GM23338 (cell line): ENCODE measurements around the gene GYPC. TPM values are rescaled to one million over a fixed set of nuclear protein-coding genes. Genes with fewer than 3 reads are reported as not detected.

Experiments
- ATAC-seq: fragments of 200-7000 bp; cut with Tn5 transposase; 3 replicates; pipeline ENCODE4 v1.9.1; 2020
- DNase-seq: peaks from one replicate; pipeline ENCODE4 v3.0.0-alpha.2; 2015; ENCODE audit warnings: low spot score
- H2AFZ ChIP-seq: fragments of 200-600 bp; sonication (generic); 2 replicates; pipeline ENCODE4 v1.8.0; 2016; ENCODE audit warnings: antibody characterized with exemption, mild to moderate bottlenecking, moderate library complexity
- H3F3A ChIP-seq: fragments of 200-600 bp; sonication (generic); replicated peaks from 2 replicates; pipeline ENCODE4 v1.8.0; 2017; ENCODE audit warnings: antibody characterized with exemption, mixed run types, low read depth
- H3K27ac ChIP-seq: fragments of 200-600 bp; sonication (generic); 2 replicates; pipeline ENCODE4 v1.6.1; 2016; ENCODE audit warnings: low read depth
- H3K27me3 ChIP-seq: fragments of 200-600 bp; sonication (generic); 2 replicates; pipeline ENCODE4 v1.8.0; 2016; ENCODE audit warnings: mild to moderate bottlenecking, mixed run types, moderate library complexity; ENCODE audit not compliant: insufficient read depth
- H3K36me3 ChIP-seq: fragments of 200-600 bp; sonication (generic); 2 replicates; pipeline ENCODE4 v1.8.0; 2016; ENCODE audit warnings: mild to moderate bottlenecking; ENCODE audit not compliant: insufficient read depth
- H3K4me1 ChIP-seq: fragments of 200-600 bp; sonication (generic); 2 replicates; pipeline ENCODE4 v1.8.0; 2016; ENCODE audit warnings: mild to moderate bottlenecking, moderate library complexity; ENCODE audit not compliant: insufficient read depth
- H3K4me2 ChIP-seq: fragments of 200-600 bp; sonication (generic); 2 replicates; pipeline ENCODE4 v1.7.1; 2017; ENCODE audit warnings: mixed run types
- H3K4me3 ChIP-seq: fragments of 200-600 bp; sonication (generic); 2 replicates; pipeline ENCODE4 v1.6.1; 2016; ENCODE audit warnings: mixed run types
- H3K79me2 ChIP-seq: fragments of 200-600 bp; sonication (generic); replicated peaks from 2 replicates; pipeline ENCODE4 v1.8.0; 2017; ENCODE audit warnings: mild to moderate bottlenecking; ENCODE audit not compliant: insufficient read depth
- H3K9me2 ChIP-seq: fragments of 200-600 bp; sonication (generic); 2 replicates; pipeline ENCODE4 v1.8.0; 2017; ENCODE audit not compliant: insufficient read depth
- H4K20me1 ChIP-seq: fragments of 200-600 bp; sonication (generic); replicated peaks from 2 replicates; pipeline ENCODE4 v1.8.0; 2017; ENCODE audit warnings: mild to moderate bottlenecking; ENCODE audit not compliant: insufficient read depth
- H3K27ac Mint-ChIP-seq: 2 replicates; pipeline ENCODE4 v1.8.0; 2020; ENCODE audit warnings: inconsistent platforms, mild to moderate bottlenecking, moderate library complexity, mixed read lengths
- H3K27me3 Mint-ChIP-seq: 3 replicates; pipeline ENCODE4 v1.8.0; 2022; ENCODE audit warnings: low read depth, mild to moderate bottlenecking, moderate library complexity, mixed read lengths, inconsistent platforms; ENCODE audit not compliant: insufficient read depth, poor library complexity
- H3K36me3 Mint-ChIP-seq: 3 replicates; pipeline ENCODE4 v1.8.0; 2021; ENCODE audit warnings: low read depth, mild to moderate bottlenecking, inconsistent platforms, moderate library complexity, mixed read lengths
- H3K4me1 Mint-ChIP-seq: 3 replicates; pipeline ENCODE4 v1.8.0; 2020; ENCODE audit warnings: mild to moderate bottlenecking, inconsistent platforms, mixed read lengths
- H3K4me3 Mint-ChIP-seq: 3 replicates; pipeline ENCODE4 v1.8.0; 2021; ENCODE audit warnings: moderate library complexity, mild to moderate bottlenecking, inconsistent platforms, mixed read lengths
- H3K9me3 Mint-ChIP-seq: 3 replicates; pipeline ENCODE4 v1.8.0; 2020; ENCODE audit warnings: moderate library complexity, mild to moderate bottlenecking, inconsistent platforms, mixed read lengths
- CREB1 ChIP-seq: fragments of 250-450 bp; sonication (Bioruptor Pico); IDR thresholded peaks from 2 replicates; pipeline ENCODE4 v1.5.0; 2020; ENCODE audit warnings: low read depth, mild to moderate bottlenecking, moderate library complexity
- EZH2 ChIP-seq: fragments of 200-600 bp; sonication (generic); IDR thresholded peaks from one replicate; pipeline ENCODE4 v1.8.0; 2017; ENCODE audit warnings: antibody characterized with exemption, mild to moderate bottlenecking, low read depth; ENCODE audit not compliant: unreplicated experiment
- JUNB ChIP-seq: IDR thresholded peaks from one replicate; pipeline ENCODE4 v1.6.1; 2016; ENCODE audit warnings: antibody characterized with exemption; ENCODE audit not compliant: unreplicated experiment
- POLR2AphosphoS5 ChIP-seq: IDR thresholded peaks from 2 replicates; pipeline ENCODE4 v1.6.1; 2016; ENCODE audit warnings: antibody characterized with exemption, low read depth
- STAT1 ChIP-seq: IDR thresholded peaks from one replicate; pipeline ENCODE4 v1.6.1; 2016; ENCODE audit warnings: antibody characterized with exemption; ENCODE audit not compliant: unreplicated experiment
- ZNF331 ChIP-seq: fragments of 250-450 bp; sonication (Bioruptor Pico); IDR thresholded peaks from 2 replicates; pipeline ENCODE4 v1.5.0; 2020; ENCODE audit warnings: low read depth, mild to moderate bottlenecking, moderate library complexity
- polyA plus RNA-seq: library from polyadenylated mRNA; unstranded; fragments of >200 nt; fragmentation: Nextera tagmentation; extraction: Ambion mirVana; gene quantifications from 2 replicates; pipeline ENCODE4 v1.2.1, GENCODE V29; 2016
- total RNA-seq: library from RNA; depleted of rRNA; stranded (reverse); fragments of >200 nt; shearing (Covaris generic); gene quantifications from 2 replicates; pipeline ENCODE4 v1.2.3, GENCODE V29; 2014
- TF ChIP-seq, protein P1 (sequence below): IDR thresholded peaks from one replicate; pipeline ENCODE4 v1.6.1; 2018; ENCODE audit warnings: antibody characterized with exemption; ENCODE audit not compliant: unreplicated experiment
- TF ChIP-seq, protein P2 (sequence below), 2 experiments: fragments of 200-600 bp in 1 of 2; sonication (generic) in 1 of 2; conservative IDR thresholded peaks; 2 replicates each; pipeline versions ENCODE4 v1.5.1 to v1.6.1; 2016 to 2017; ENCODE audit warnings: antibody characterized with exemption in 2 of 2, low read depth in 2 of 2, mild to moderate bottlenecking in 2 of 2, moderate library complexity in 1 of 2

The GYPC gene
- total and polyA plus RNA-seq, 2 experiments from 2014 or later: 19.6 to 29.7 TPM

DNA sequence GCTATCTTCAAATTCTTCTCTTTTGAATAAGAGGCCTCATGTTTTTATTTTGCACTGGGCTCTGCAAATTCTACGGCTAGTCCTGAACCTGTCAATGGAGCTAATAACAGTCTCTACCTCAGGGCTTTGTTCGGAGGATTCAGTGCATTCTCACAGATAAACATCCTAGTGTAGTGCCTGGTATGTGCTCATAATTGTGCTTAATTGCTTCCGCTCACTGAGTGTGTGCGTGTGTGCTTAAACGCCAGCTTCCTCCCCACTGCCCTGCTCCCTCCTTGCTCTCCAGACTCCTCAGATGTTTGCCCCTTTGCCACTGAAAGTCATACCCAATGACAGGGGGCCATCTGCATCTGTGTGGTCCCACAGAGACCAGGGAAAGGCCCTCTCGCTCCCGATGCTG lies 6.7 kb downstream of the GYPC start:
- Histone ChIP-seq H3K27me3 (no peaks in the 10 kb centered on the region), H3K4me2 (no peak overlapping the region), H3K4me1 (peaks cover 17% of the 10 kb centered on the region), H3K36me3 (no peaks in the 10 kb centered on the region), H2AFZ (no peak overlapping the region), H3K4me3 (no peak overlapping the region), H3K79me2 (peaks cover 21% of the 10 kb centered on the region), H3F3A (0 out of 2 replicates have a peak, but pooled peaks cover 5% of the 10 kb centered on the region), H4K20me1 (no peaks in the 10 kb centered on the region), H3K27ac (no peak overlapping the region), H3K9me2 (no peaks in the 10 kb centered on the region)
- Mint-ChIP-seq H3K36me3 (peaks cover 4% of the 10 kb centered on the region; the same call in 1 of the 3 replicates), H3K9me3 (no peaks in the 10 kb centered on the region), H3K4me3 (no peak overlapping the region), H3K27ac (no peak overlapping the region), H3K4me1 (peaks cover 29% of the 10 kb centered on the region), H3K27me3 (peaks cover 5% of the 10 kb centered on the region)
- TF ChIP-seq EZH2 (no peak), ZNF331 (CRISPR knock-in tag) (no peak), POLR2AphosphoS5 (no peak)
- TF ChIP-seq, protein P1, sequence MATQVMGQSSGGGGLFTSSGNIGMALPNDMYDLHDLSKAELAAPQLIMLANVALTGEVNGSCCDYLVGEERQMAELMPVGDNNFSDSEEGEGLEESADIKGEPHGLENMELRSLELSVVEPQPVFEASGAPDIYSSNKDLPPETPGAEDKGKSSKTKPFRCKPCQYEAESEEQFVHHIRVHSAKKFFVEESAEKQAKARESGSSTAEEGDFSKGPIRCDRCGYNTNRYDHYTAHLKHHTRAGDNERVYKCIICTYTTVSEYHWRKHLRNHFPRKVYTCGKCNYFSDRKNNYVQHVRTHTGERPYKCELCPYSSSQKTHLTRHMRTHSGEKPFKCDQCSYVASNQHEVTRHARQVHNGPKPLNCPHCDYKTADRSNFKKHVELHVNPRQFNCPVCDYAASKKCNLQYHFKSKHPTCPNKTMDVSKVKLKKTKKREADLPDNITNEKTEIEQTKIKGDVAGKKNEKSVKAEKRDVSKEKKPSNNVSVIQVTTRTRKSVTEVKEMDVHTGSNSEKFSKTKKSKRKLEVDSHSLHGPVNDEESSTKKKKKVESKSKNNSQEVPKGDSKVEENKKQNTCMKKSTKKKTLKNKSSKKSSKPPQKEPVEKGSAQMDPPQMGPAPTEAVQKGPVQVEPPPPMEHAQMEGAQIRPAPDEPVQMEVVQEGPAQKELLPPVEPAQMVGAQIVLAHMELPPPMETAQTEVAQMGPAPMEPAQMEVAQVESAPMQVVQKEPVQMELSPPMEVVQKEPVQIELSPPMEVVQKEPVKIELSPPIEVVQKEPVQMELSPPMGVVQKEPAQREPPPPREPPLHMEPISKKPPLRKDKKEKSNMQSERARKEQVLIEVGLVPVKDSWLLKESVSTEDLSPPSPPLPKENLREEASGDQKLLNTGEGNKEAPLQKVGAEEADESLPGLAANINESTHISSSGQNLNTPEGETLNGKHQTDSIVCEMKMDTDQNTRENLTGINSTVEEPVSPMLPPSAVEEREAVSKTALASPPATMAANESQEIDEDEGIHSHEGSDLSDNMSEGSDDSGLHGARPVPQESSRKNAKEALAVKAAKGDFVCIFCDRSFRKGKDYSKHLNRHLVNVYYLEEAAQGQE: no peak
- TF ChIP-seq, protein P2, sequence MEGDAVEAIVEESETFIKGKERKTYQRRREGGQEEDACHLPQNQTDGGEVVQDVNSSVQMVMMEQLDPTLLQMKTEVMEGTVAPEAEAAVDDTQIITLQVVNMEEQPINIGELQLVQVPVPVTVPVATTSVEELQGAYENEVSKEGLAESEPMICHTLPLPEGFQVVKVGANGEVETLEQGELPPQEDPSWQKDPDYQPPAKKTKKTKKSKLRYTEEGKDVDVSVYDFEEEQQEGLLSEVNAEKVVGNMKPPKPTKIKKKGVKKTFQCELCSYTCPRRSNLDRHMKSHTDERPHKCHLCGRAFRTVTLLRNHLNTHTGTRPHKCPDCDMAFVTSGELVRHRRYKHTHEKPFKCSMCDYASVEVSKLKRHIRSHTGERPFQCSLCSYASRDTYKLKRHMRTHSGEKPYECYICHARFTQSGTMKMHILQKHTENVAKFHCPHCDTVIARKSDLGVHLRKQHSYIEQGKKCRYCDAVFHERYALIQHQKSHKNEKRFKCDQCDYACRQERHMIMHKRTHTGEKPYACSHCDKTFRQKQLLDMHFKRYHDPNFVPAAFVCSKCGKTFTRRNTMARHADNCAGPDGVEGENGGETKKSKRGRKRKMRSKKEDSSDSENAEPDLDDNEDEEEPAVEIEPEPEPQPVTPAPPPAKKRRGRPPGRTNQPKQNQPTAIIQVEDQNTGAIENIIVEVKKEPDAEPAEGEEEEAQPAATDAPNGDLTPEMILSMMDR (conservative IDR thresholded peaks at IDR 0.05; ENCODE audit: low read depth in 2 of 2): no peak
- ATAC-seq (no peak), DNase-seq (no peak)

DNA sequence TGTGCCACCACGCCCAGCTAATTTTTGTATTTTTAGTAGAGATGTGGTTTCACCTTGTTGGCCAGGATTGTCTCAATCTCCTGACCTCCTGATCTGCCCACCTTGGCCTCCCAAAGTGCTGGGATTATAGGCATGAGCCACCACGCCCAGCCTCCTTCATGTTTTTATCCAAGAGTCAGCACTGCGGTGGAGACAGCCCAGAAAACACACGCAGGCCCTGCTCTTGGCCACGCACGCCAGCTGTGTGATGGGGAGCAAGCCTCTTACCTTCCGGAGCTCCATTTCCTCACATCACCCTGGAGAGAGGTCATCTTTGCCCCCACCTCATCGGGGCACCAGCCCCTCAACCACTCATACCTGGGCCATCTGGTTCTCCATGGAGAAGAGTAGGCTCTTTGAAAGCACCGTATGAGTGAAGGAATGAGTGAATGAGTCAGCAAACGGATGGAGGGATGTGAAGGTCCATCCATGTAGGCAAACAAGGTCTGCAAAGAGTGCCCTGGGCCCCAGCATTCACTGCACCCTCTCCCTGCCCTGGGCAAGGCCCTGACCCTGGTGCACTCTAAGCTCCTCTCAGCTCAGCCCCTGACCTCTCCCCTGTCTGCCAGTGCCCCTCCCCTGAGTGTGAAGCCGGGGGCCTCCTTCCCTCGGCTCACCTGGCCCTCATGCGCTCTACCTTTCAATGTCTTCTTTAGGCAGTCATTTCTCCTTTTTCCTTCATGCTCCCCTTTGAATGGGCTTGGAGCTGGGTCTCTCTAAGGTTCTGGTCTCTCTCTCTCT lies 7.4 kb downstream of the GYPC start:
- Mint-ChIP-seq H3K4me1 (peaks cover 21% of the 10 kb centered on the region), H3K9me3 (no peaks in the 10 kb centered on the region), H3K4me3 (no peak overlapping the region), H3K27me3 (peaks cover 5% of the 10 kb centered on the region), H3K36me3 (peaks cover under 1% of the 10 kb centered on the region; the same call in 1 of the 3 replicates), H3K27ac (peak overlapping the region; percentile 84; the same call in 1 of the 2 replicates)
- H3F3A ChIP-seq: 0 out of 2 replicates have a peak, but pooled peaks cover under 1% of the 10 kb centered on the region
- H4K20me1 ChIP-seq: no peaks in the 10 kb centered on the region
- ATAC-seq (no peak), DNase-seq (no peak)
- no peaks in the 10 kb centered on the region for H3K9me2 ChIP-seq
- H3K4me1 ChIP-seq: peaks cover 9% of the 10 kb centered on the region
- peaks cover 18% of the 10 kb centered on the region for H3K79me2 ChIP-seq
- no peak overlapping the region for H3K4me3 ChIP-seq
- H3K4me2 ChIP-seq: no peak overlapping the region
- H3K27ac ChIP-seq: no peak overlapping the region
- no peak overlapping the region for H2AFZ ChIP-seq
- no peaks in the 10 kb centered on the region for H3K27me3 ChIP-seq
- no peaks in the 10 kb centered on the region for H3K36me3 ChIP-seq
- TF ChIP-seq CREB1 (CRISPR knock-in tag) (no peak), STAT1 (no peak), JUNB (no peak), POLR2AphosphoS5 (no peak)
- TF ChIP-seq, protein P2 (conservative IDR thresholded peaks at IDR 0.05; ENCODE audit: low read depth in 2 of 2): no peak
